Heart right ventricle (tissue), 16 donors: ENCODE data around the gene SLC39A5. TPM values are rescaled to one million over a fixed set of nuclear protein-coding genes. Genes with fewer than 3 reads are reported as not detected.

Experiments
- ATAC-seq, 8 donors: fragments of 200-7000 bp; cut with Tn5 transposase; one replicate each; pipeline ENCODE4 v1.9.1; 2020; ENCODE audit warnings: mild to moderate bottlenecking in 8 of 8, moderate library complexity in 8 of 8, moderate number of reproducible peaks in 1 of 8
- DNase-seq, 2 donors: peaks; one replicate each; pipeline ENCODE4 v3.0.0-alpha.2; 2020
- H3K27ac ChIP-seq, 10 donors: fragments of 200-600 bp; sonication (generic) in 2 of 10; one replicate each; pipeline versions ENCODE4 v1.5.0 to v1.8.0; 2020 to 2022; ENCODE audit warnings: mild to moderate bottlenecking in 3 of 10
- H3K27me3 ChIP-seq, 7 donors: fragments of 200-600 bp; one replicate each; pipeline ENCODE4 v1.8.0; 2021 to 2022; ENCODE audit warnings: mild to moderate bottlenecking in 2 of 7
- H3K36me3 ChIP-seq, 9 donors: fragments of 200-600 bp; sonication (generic) in 1 of 9; one replicate each; pipeline versions ENCODE4 v1.5.0 to v1.8.0; 2020 to 2022; ENCODE audit warnings: mild to moderate bottlenecking in 2 of 9
- H3K4me1 ChIP-seq, 9 donors: fragments of 200-600 bp; sonication (generic) in 1 of 9; one replicate each; pipeline versions ENCODE4 v1.5.0 to v1.8.0; 2020 to 2022; ENCODE audit warnings: mild to moderate bottlenecking in 4 of 9
- H3K4me3 ChIP-seq, 10 donors: fragments of 200-600 bp; sonication (generic) in 2 of 10; one replicate each; pipeline versions ENCODE4 v1.5.0 to v1.8.0; 2020 to 2022; ENCODE audit warnings: mild to moderate bottlenecking in 7 of 10, moderate library complexity in 2 of 10
- H3K9me3 ChIP-seq, 11 donors: fragments of 200-600 bp in 10 of 11; sonication (generic) in 2 of 11; one replicate each; pipeline versions ENCODE4 v1.5.0 to v1.8.0; 2013 to 2022; ENCODE audit warnings: mild to moderate bottlenecking in 2 of 11, control low read depth in 1 of 11, moderate library complexity in 1 of 11
- WGBS, 2 donors: extraction: QIAGEN DNeasy Blood & Tissue Kit; methylation state at CpG; one replicate each; pipeline ENCODE4 v1.1.7; 2013; ENCODE audit warnings: inconsistent platforms in 1 of 2; 5-methylcytosine and 5-hydroxymethylcytosine counted together
- intact Hi-C, 10 donors: fragments of 100-400 bp; cut with DNase I; formaldehyde crosslinking; loops; one replicate each; pipeline versions ENCODE4 v1.11.1 to v1.14.2; 2022
- polyA plus RNA-seq, 2 donors: library from polyadenylated mRNA; stranded (reverse); fragments of 200-250 nt; gene quantifications; one replicate each; pipeline ENCODE4 v1.2.3, GENCODE V29; 2013
- total RNA-seq, 10 donors: library from RNA; stranded (reverse); fragmentation: NEBNext Ultra II Directional in 3 of 10; extraction: Animal tissue kit (Norgen Biotek cat#: 25700) in 3 of 10; gene quantifications; one replicate each; pipeline versions ENCODE4 v1.2.1 to v1.2.4, GENCODE V29; 2021 to 2023
- TF ChIP-seq, protein P1 (sequence below), 9 donors: fragments of 200-600 bp; sonication (generic) in 2 of 9; IDR thresholded peaks; one replicate each; pipeline versions ENCODE4 v1.5.0 to v1.8.0; 2021 to 2022; ENCODE audit warnings: antibody characterized with exemption in 9 of 9, mild to moderate bottlenecking in 5 of 9, moderate library complexity in 1 of 9
- donor health status: Arrhythmogenic right ventricular cardiomyopathy.
- donor health status: ischemic (EF 13 %, LVEDD 7.1; RV severe dilation, severe dysfunction).
- donor health status: healthy with polysubstance abuse.
- donor health status: DM: no; HTN: yes; CAD: no.
- donor health status: DM: no; HTN: no; CAD: no.
- donor health status: ischemic (EF 25% LVEDD 6.9; RV normal size, moderate dysfunction).
- donor health status: ischemic (EF 25% LVEDD 5.7; RV mildly dilated, moderate dysfunction).
- donor health status: healthy.
- donor health status: DM: yes; HTN: yes; CAD: no.
- donor health status: Ischemic cardiomyopathy.
- donor health status: ischemic (EF 35%, LVEDD 5.7; RV mildly dilated, moderate dysfunction).
- donor health status: nonischemic (EF 11% LVEDD 7.7; RV severe dilation, severe dysfunction).
- donor health status: DM: yes; HTN: yes; CAD: no.
- donor health status: PGD.
- donor health status: ischemic (EF 29% LVEDD 5.4; RV normal size, mild dysfunction).
- donor health status: nonischemic (EF 23%, LVEDD 6.1; RV moderate dilation, normal function).

SLC39A5 gene
- total and polyA plus RNA-seq, 12 donors = 0.20 to 0.59 TPM; not detected in 10

DNA sequence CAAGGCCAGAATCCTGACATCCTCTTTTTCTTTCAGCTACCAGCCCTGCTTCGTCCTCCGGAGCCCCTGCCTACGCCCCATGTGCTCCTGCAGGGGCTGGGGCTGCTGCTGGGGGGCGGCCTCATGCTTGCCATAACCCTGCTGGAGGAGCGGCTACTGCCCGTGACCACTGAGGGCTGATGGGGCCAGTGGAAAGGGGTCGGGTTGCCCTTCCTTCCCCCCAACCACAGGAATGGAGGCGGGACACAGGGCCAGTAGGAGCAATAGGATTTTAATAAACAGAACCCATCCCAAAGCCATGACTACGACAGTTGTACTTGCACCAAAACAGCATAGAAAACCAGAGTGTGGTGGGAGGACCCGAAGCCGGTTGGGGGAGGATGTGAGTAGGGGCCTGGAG is 7.7 kb downstream of the SLC39A5 start:
- DNase-seq = no peak
- no peaks in the 10 kb centered on the region for H3K27me3 ChIP-seq
- peak in 1 of 8 donors; percentile 9 for ATAC-seq
- peaks cover 0 to 64% (median 24%) of the 10 kb centered on the region in 9 donors for H3K36me3 ChIP-seq
- H3K27ac ChIP-seq = no peak overlapping the region
- H3K4me1 ChIP-seq = no peaks in the 10 kb centered on the region
- WGBS, 2 donors = 82 to 83% methylated on average over 11 of the region's 11 CpGs
- TF ChIP-seq, protein P1, sequence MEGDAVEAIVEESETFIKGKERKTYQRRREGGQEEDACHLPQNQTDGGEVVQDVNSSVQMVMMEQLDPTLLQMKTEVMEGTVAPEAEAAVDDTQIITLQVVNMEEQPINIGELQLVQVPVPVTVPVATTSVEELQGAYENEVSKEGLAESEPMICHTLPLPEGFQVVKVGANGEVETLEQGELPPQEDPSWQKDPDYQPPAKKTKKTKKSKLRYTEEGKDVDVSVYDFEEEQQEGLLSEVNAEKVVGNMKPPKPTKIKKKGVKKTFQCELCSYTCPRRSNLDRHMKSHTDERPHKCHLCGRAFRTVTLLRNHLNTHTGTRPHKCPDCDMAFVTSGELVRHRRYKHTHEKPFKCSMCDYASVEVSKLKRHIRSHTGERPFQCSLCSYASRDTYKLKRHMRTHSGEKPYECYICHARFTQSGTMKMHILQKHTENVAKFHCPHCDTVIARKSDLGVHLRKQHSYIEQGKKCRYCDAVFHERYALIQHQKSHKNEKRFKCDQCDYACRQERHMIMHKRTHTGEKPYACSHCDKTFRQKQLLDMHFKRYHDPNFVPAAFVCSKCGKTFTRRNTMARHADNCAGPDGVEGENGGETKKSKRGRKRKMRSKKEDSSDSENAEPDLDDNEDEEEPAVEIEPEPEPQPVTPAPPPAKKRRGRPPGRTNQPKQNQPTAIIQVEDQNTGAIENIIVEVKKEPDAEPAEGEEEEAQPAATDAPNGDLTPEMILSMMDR (IDR thresholded peaks at IDR 0.05) = no peak
- intact Hi-C loops = no loop called here
- no peaks in the 10 kb centered on the region for H3K9me3 ChIP-seq
- no peak overlapping the region for H3K4me3 ChIP-seq

DNA sequence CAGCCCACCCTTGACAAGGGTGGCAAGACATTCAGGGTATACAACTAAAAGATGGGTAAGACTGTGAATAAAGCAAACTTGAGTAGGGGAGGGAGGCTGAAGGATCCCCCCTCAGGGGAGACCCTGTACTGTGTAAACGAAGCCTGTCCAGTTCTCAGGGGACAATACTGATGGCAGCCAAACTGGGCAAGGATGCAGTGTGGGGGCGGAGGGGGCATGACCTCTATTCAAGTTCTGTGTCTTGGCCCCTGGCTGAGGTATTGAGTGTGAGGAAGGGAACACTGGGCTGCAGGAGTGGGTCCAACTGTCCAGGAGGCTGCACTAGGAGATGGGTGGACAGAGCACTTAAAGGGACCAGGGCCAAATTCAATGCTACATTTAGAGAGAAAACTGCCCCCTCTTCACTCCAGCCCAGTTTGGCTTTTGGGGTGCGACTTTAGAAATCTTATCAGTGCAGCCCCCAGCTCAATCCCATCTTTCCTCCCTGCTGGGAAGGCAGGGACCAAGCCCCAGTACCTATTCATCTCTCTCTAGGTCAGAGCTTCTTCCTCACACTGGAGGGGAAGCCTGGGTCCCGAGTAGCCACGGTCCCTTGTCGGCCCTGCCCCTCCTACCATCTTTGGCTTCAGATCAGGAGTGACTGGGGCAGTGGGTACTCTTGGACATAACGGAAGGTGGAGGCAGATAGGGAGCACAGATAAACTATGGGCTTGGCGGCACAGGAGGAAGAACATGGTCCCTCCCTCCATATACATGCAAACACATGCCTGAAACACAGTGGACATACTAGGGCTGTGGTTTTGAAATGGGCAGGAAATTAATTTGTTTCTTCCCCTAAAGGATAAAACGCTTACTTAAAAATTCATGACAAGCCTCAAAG is 11.8 kb downstream of the SLC39A5 start:
- TF ChIP-seq, protein P1 (IDR thresholded peaks at IDR 0.05) = no peak
- intact Hi-C loops = no loop called here
- ATAC-seq (no peak), DNase-seq (no peak)
- Histone ChIP-seq H3K4me3 (no peak overlapping the region), H3K27me3 (no peaks in the 10 kb centered on the region), H3K36me3 (peaks cover 0 to 96% (median 62%) of the 10 kb centered on the region in 9 donors), H3K9me3 (no peaks in the 10 kb centered on the region), H3K27ac (no peak overlapping the region), H3K4me1 (peaks cover 0 to 15% (median 9%) of the 10 kb centered on the region in 9 donors)
- WGBS, 2 donors = 75 to 83% methylated on average over 9 of the region's 9 CpGs

DNA sequence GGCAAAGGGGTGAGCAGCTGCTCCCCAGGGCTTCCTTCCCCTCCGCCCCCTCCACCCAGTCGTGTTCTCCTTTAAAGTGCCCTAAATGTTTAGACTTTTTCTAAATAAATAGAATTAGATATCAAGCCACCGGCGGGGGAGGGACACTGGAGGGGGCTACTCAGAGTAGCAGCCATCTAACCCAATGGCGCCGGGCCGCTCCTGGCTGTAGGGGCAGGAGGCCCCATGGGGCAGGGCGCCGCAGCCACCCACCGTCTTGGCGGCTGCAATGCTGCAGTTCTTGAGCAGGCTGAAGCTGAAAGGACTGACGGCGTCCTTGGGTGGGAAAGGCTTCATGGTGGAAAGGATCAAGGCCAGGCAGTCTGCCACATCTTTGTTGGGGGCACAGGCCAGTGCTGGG is 13.1 kb downstream of the SLC39A5 start:
- DNase-seq (no peak), ATAC-seq (no peak)
- Histone ChIP-seq H3K4me1 (peaks cover 0 to 15% (median 9%) of the 10 kb centered on the region in 9 donors), H3K9me3 (no peaks in the 10 kb centered on the region), H3K4me3 (no peak overlapping the region), H3K27me3 (no peaks in the 10 kb centered on the region), H3K36me3 (peaks cover 0 to 98% (median 75%) of the 10 kb centered on the region in 9 donors), H3K27ac (no peak overlapping the region)
- 90 to 94% methylated on average over 13 of the region's 13 CpGs for WGBS, 2 donors
- TF ChIP-seq, protein P1 (IDR thresholded peaks at IDR 0.05) = no peak
- intact Hi-C loops = no loop called here

DNA sequence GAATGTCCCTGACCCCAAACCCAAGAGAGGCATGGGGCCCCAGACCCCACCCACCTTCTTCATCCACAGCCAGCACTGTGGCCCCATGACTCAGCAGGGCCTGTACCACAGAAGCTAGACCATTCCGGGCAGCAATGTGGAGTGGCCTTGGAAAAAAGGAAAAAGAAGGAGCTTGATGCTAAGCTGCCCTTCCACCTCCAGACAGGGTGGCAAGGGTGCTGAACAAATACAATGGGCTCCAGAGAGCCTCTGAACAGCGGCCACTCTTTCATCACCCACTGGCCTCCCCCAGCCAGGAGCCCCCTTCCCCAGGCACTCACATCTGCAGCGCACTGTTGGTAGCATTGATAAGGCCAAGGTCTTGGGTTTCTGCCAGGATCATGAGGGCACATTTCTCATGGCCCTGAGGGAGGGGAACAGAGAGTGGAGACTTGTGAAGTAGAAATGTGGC is 13.9 kb downstream of the SLC39A5 start:
- Histone ChIP-seq H3K27me3 (no peaks in the 10 kb centered on the region), H3K4me1 (peaks cover 0 to 15% (median 9%) of the 10 kb centered on the region in 9 donors), H3K27ac (peak overlapping the region in 2 of 10 donors; percentile 13 to 28), H3K9me3 (no peaks in the 10 kb centered on the region), H3K4me3 (no peak overlapping the region), H3K36me3 (peaks cover 0 to 100% (median 83%) of the 10 kb centered on the region in 9 donors)
- WGBS, 2 donors = 51 to 54% methylated on average over 3 of the region's 3 CpGs
- intact Hi-C loops = no loop called here
- ATAC-seq = peak in 7 of 8 donors; percentile 15 to 63 (median 40)
- TF ChIP-seq, protein P1 (IDR thresholded peaks at IDR 0.05) = no peak
- DNase-seq = no peak
